HL-60 (cell line): ENCODE measurements around the gene INSIG2.

Experiments
- GABPA ChIP-seq: IDR thresholded peaks from 2 replicates; pipeline ENCODE4 v1.6.1; 2012; ENCODE audit warnings: low read depth
- SPI1 ChIP-seq: IDR thresholded peaks from 2 replicates; pipeline ENCODE4 v1.6.1; 2012; ENCODE audit warnings: low read depth, mild to moderate bottlenecking, borderline replicate concordance
- TF ChIP-seq, protein P1 (sequence below): IDR thresholded peaks from 2 replicates; pipeline ENCODE4 v1.6.1; 2012; ENCODE audit warnings: low read depth; ENCODE audit not compliant: insufficient replicate concordance
- TF ChIP-seq, protein P2 (sequence below): IDR thresholded peaks from one replicate; pipeline ENCODE4 v1.5.1; 2011; ENCODE audit warnings: low read length, control low read depth, inconsistent platforms; ENCODE audit not compliant: insufficient read depth

GRCh38 chr2:118112771-118113334 is 24.6 kb downstream of the INSIG2 start:
- TF ChIP-seq, protein P1, sequence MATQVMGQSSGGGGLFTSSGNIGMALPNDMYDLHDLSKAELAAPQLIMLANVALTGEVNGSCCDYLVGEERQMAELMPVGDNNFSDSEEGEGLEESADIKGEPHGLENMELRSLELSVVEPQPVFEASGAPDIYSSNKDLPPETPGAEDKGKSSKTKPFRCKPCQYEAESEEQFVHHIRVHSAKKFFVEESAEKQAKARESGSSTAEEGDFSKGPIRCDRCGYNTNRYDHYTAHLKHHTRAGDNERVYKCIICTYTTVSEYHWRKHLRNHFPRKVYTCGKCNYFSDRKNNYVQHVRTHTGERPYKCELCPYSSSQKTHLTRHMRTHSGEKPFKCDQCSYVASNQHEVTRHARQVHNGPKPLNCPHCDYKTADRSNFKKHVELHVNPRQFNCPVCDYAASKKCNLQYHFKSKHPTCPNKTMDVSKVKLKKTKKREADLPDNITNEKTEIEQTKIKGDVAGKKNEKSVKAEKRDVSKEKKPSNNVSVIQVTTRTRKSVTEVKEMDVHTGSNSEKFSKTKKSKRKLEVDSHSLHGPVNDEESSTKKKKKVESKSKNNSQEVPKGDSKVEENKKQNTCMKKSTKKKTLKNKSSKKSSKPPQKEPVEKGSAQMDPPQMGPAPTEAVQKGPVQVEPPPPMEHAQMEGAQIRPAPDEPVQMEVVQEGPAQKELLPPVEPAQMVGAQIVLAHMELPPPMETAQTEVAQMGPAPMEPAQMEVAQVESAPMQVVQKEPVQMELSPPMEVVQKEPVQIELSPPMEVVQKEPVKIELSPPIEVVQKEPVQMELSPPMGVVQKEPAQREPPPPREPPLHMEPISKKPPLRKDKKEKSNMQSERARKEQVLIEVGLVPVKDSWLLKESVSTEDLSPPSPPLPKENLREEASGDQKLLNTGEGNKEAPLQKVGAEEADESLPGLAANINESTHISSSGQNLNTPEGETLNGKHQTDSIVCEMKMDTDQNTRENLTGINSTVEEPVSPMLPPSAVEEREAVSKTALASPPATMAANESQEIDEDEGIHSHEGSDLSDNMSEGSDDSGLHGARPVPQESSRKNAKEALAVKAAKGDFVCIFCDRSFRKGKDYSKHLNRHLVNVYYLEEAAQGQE = no peak
- TF ChIP-seq, protein P2, sequence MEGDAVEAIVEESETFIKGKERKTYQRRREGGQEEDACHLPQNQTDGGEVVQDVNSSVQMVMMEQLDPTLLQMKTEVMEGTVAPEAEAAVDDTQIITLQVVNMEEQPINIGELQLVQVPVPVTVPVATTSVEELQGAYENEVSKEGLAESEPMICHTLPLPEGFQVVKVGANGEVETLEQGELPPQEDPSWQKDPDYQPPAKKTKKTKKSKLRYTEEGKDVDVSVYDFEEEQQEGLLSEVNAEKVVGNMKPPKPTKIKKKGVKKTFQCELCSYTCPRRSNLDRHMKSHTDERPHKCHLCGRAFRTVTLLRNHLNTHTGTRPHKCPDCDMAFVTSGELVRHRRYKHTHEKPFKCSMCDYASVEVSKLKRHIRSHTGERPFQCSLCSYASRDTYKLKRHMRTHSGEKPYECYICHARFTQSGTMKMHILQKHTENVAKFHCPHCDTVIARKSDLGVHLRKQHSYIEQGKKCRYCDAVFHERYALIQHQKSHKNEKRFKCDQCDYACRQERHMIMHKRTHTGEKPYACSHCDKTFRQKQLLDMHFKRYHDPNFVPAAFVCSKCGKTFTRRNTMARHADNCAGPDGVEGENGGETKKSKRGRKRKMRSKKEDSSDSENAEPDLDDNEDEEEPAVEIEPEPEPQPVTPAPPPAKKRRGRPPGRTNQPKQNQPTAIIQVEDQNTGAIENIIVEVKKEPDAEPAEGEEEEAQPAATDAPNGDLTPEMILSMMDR = no peak
- TF ChIP-seq GABPA (no peak), SPI1 (no peak)
